COLO668 (cell line): ENCODE data around the gene MXRA7.
"Not testable (repeated sequence)": the region's sequence is repeated elsewhere in the genome, so short reads cannot be mapped to it uniquely, and the experiment has no call there.

ENCODE experiments used
- DNase-seq: peaks from one replicate; lab custom pipeline; 2025; ENCODE audit not compliant: unreplicated experiment; lab: John Stamatoyannopoulos, UW

The MXRA7 gene

DNA sequence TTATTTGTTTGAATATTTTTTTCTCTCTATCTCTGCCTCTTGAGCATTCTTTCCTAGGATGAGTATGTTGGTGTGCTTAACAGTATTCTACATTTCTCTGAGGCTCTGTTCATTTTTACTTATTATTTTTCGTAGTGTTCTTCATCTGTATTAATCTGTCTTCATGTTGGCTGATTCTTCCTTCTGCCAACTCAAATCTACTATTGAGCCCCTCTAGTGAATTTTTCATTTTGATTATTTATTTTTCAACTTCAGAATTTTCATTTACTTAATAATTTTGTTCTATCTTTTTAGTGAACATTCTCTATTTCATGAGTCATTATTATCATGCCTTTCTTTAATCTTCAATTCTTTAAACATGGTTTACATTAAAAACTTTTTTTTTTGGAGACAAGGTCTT lies 64.1 kb downstream of the MXRA7 start:
- DNase-seq: no peak

DNA sequence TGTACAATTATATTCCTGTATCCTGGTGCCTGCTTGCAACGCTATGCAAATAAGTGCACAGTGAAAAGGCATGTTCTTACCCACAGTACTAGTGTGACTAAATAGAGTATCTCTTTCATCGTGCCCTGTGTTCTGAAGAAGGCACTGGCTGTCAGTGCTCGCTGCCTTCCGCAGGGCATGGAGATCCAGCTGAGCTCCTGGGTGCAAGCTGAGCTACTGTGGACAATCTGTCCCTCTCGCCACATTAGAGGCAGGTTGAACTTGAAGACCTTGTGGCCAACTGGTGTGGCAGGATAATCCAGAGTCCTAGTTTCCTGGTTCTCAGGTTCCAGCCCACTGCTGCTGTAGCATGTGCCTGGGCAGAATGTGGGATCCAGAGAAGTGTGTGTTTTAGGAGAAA lies 65.3 kb downstream of the MXRA7 start:
- no peak for DNase-seq

DNA sequence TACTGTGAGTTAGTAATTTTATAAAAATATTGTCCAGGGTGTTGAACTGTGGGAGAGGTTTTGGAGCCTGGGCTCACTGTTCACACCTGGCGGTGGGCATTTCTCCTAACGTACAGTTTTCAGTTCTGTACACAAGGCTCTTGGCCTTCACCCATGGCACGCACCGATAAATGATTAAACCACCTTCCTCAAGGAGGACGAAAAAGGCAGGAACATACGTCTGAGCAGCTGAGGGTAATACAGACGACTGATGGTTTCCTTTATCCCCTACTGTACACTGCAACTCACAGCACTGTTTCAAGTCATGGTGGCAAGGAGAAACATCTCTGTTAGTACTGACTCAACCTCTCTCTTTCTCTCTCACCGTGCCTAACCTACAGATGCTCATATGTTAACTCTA lies 65.8 kb downstream of the MXRA7 start:
- no peak for DNase-seq

DNA sequence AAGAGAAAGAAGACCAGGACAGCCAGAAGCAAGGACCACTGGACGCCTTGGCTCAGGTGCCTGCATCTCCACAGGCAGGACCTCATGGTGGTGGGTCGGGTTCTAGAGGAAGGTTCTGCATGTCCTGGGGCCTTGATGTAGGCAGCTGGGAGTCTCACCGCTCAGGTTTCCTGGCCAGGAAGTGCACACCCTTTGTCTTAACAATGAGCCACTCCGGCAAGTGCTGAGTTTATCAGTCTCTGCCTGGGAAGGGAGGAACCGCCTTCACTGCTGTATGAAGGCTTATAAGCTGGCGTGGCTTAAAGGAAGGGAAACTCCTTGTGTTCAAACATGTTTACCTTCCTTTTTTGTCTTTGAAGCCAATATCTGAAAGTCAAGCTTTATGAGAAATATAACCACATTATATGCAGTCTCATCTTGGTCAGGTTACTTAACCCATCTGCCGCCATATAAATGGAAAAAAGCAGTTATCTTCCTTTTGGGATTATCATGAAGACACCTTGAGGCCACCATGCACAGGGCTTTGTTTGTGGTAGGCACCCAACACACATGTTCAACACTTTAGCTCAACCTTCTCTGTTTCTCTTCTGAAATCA lies 67.1 kb downstream of the MXRA7 start, which contains the start of gene ST6GALNAC1:
Gene ST6GALNAC1, minus strand, starts transcription at position 205 of the 596 bp plus-strand sequence. Its CDS starts 119 bp downstream, at position 86.
- DNase-seq: no peak

DNA sequence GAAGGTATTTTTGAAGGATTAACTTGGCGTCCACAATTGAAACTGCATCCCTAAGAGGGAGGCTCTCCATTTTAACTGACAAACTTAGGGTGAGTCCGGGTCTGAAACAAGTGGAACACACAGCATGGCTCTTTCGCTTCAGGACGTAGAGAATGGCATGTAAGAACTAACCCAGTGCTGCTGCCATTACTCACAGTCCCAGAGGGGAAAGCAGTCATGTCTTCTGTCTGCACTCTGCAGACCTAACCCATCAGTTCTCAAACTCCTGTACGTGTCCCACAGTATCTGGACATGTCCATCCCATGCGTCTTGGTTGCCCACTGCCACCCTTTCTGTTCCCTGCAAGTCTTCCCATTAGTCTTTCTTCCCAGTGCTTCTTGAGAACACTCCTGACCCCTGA lies 67.8 kb downstream of the MXRA7 start:
- no peak for DNase-seq

DNA sequence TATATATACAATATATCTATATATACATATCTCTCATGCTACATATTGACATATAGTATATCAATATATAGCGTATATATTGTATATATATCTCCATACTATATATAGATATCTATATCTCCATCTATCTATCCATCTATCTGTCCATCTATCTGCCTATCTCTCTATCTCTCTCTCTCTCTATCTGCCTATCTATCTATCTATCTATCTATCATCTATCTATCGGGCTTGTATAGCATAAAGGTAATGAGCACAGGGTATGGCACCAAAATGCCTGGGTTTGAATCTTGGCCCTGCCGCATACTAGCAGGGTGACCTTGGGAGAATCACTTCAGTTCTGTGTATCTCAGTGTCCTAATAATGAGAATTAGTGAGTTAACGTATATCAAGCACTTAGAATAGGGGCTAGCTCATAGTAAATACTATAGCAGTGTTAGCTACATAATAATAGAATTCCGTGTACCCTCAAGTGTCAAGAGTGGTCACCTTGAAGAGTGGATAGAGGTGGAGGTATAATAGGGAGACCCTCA lies 68.7 kb downstream of the MXRA7 start:
- no peak for DNase-seq

DNA sequence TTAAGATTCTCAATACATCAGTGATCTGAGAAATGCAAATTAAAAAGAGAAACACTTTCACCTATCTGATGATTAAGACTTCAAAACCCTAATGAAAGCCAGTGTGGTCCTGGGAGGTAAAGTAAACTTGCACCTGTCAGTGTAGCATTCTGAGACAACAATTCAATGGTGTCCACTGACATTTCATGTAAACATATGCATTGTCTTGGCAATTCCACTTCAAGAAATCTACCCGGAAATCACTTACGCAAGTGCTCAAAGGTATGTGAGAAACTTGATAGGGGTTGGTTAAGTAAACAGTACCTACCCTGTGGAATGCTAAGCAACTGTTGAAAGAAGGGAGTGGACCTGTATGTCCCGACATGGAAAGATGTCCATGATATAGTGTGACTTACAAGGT lies 69.3 kb downstream of the MXRA7 start:
- DNase-seq: no peak

DNA sequence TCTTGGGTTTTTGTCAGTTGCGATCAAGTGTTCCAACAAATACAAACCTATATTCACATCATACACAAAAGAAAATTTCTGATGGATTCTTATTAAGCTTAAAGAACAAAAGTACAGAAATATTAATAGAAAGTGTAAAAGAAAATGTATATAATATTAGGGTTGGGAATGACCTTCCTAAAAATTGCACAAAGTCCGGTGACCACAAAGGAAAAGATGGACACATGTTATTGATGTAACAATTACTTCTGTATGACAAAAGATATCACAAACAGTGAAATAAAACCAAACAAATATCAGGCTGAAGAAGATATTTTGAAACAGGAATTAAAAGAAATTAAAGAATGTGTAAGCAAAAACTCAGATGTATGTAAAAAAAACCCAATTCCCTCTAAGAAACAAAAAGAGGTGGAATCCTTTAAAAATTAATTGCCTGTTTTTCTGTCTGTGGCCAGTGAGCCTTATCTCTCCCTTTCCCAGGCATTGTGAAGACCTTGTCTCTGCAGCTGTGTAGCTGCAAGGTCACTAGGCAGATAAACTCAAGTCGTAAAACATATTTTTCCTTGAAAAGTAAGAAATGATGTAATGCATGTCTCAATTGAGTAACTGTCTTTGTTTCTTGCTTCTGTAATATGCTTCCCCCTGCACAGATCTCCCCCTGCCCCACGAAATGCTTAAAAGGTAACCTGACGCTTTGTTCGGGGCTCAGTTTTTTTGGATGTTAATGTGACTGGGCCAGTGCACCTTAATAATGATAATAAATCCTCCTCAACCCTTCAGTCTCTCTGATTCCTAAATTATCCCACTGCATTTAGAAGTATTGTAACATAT lies 70.0 kb downstream of the MXRA7 start:
- no peak for DNase-seq

DNA sequence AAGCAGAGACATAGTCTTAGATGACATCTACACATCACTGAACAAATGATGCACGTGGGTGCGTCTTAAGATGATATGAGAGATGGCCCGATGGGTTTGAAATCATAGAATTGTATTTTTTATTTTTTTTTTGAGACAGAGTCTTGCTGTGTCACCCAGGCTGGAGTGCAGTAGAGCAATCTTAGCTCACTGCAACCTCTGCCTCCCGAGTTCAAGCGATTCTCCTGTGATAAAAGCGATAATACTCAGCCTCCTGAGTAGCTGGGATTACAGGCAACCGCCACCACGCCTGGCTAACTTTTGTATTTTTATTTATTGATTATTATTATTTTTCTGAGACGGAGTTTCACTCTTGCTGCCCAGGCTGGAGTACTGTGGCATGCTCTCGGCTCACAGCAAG lies 72.5 kb downstream of the MXRA7 start:
- no peak for DNase-seq

DNA sequence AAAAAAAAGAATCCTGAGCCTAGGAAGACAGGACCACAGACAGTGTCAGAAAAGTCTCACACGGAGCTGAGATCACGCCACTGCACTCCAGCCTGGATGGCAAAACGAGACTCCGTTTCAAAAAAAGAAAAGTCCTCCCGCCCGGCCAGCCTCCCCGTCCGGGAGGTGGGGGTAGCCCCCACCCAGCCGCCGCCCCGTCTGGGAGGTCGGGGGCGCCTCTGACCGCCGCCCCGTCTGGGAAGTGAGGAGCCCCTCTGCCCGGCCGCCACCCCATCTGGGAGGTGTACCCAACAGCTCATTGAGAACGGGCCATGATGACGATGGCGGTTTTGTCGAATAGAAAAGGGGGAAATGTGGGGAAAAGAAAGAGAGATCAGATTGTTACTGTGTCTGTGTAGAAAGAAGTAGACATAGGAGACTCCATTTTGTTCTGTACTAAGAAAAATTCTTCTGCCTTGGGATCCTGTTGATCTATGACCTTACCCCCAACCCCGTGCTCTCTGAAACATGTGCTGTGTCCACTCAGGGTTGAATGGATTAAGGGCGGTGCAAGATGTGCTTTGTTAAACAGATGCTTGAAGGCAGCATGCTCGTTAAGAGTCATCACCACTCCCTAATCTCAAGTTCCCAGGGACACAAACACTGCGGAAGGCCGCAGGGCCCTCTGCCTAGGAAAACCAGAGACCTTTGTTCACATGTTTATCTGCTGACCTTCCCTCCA lies 74.1 kb downstream of the MXRA7 start:
- DNase-seq: not testable (repeated sequence)

DNA sequence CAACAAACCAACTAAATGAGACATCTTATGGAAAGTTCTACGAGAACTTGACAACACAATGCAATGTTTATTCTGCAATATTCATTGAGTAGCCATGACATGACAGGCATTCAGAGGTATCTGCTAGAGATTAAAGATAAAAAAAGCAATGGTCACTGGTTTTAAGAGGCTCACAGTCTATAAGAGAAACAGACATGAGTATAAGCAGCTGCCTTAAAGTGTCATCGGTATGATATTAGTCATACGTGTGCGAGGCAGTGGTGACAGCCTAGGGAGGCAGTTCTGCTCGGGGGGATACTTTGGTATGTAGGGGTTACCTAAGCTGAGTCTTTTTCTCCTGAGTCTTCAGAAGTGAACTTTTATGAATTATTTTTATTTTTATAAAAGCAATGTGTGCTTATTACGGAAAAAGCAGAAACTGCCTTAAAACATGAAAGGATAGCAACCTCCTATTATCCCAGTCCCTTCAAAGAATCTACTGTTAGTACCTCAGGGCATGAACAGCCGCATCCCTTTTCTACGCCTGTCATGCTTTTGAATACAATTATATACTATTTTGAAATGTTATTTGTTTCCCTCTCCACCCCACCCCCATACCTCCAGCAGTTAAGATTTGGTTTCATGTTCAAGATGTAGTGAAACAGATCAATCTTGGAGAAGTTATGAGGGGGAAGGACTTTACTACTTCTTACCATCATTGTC lies 75.0 kb downstream of the MXRA7 start:
- no peak for DNase-seq

DNA sequence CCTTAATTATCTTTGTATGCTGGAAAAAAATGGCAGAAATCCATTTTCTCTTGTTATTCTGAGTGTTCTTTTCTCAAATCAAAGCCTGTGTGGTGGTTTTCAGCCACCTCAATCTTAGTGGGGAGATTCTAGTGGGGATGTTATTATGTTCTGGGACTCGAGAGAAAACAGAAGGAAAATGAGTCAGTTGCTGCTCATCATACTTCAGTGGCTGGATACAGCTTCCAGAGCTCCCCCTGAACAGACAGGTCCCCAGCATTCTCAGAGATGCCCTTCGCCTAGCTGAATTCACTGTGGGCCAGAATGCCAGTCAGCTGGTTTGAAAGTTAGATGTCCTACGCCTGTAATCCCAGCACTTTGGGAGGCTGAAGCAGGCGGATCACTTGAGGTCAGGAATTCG lies 75.7 kb downstream of the MXRA7 start:
- DNase-seq: no peak

DNA sequence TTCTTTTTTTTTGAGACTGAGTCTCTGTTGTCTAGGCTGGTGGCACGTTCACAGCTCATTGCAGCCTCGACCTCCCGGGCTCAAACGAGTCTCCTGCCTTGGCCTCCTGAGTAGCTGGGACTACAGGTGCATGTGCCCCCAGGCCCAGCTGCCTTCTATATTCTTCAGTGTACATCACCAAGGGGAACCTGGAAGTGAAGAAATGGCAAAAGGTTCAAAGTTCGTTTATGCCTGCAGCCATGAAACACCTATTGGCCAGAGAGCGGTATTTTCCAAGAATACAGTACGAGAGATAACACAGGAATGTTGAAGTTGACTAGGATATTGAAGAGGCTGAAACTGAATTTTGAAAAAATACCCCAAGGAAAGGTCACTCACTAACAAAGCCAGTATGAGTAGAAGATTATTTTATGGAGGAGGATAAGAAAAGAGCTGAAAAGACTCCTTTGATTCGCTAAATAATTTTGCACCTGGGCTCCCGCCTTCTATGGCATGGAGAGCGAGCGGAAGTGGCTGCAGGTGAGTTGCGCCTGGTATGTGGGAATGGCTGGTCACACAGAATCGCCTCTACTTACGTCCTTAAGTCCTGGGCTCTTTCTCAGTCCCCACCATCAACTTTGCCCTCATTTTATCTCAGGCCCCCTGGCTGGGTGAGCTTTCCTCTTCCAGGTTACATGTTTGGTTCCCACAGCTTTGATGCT lies 77.0 kb downstream of the MXRA7 start:
- no peak for DNase-seq

DNA sequence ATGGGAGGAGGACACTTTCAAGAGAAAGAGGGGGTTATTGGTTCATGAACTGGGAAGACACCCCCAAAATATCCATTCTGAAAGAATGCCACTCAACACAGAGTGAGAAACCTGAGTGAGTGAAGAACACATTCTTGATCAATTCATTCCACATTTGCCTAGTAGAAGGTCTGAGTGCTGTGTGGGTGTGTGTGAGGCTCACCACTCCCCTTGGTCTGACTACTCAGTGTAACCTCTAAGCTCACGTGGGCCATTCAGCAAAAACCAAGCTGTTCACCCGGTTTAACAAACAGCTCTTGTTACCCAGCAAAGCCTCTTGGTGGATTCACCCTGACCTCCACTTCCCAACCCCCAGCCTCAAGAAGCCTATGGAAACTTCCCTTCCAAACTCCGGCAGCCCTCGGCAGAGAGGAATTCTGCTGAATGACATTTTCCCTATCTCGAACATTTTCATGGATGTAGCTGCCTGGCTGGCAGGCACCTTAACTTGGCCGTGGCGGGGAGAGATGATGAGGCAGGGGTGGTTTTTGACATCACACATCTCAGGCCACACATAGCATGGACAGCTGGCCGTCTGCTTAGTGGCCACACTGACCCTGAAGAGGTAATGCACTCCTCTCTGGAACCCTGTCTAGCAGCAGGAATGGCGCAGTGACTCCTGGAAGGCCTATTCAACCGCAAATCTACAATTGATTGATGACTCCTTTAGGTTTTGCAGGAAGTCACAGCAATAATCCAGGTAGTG lies 78.8 kb downstream of the MXRA7 start:
- no peak for DNase-seq

DNA sequence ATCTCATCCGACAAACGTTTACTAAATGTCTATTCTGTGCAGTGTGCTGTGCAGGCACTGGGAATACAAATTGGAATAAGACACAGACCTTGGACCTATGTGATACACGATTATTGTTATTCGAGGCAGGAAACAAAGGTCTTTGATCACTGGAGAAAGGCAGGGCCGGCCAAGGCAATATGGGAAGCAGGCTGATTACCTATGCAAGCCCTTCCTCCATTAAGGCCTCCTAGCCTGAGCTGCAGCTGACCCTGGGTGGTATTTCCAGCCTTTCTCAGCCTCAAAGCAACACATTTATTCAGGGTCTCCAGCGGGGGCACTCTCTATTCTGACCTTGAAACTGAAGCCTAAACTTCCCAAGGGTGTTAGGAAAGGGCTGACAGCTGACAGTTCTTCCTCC lies 80.6 kb downstream of the MXRA7 start:
- no peak for DNase-seq
